PFSK-1 (cell line): ENCODE measurements around the gene PRLH.

ENCODE experiments used
- FOXP2 ChIP-seq: optimal IDR thresholded peaks from 2 replicates; pipeline ENCODE3; 2011; ENCODE audit warnings: borderline replicate concordance, control low read depth, inconsistent platforms; ENCODE audit not compliant: insufficient read depth; ENCODE audit errors: extremely low read length, extremely low read depth
- POLR2AphosphoS5 ChIP-seq: IDR thresholded peaks from 2 replicates; pipeline ENCODE4 v1.6.1; 2012; ENCODE audit warnings: low read depth, mild to moderate bottlenecking, control low read depth, low read length, moderate library complexity
- REST ChIP-seq, 2 experiments: IDR thresholded peaks; 2 replicates each; pipeline versions ENCODE4 v1.6.1 to v1.8.0; 2011 to 2012; ENCODE audit warnings: low read depth in 2 of 2, low read length in 2 of 2, control low read depth in 1 of 2, inconsistent platforms in 1 of 2, mild to moderate bottlenecking in 1 of 2, moderate library complexity in 1 of 2; ENCODE audit not compliant: insufficient read depth in 1 of 2
- SIN3A ChIP-seq: IDR thresholded peaks from 2 replicates; pipeline ENCODE4 v1.6.1; 2012; ENCODE audit warnings: mild to moderate bottlenecking, low read length, moderate library complexity, borderline replicate concordance; ENCODE audit not compliant: insufficient read depth
- TAF1 ChIP-seq: IDR thresholded peaks from 2 replicates; pipeline ENCODE4 v1.6.1; 2012; ENCODE audit warnings: low read length, control low read depth, borderline replicate concordance; ENCODE audit not compliant: insufficient read depth

GRCh38 chr2:237538901-237539300 is 27.5 kb upstream of the PRLH start:
- no peak for TF ChIP-seq POLR2AphosphoS5
- no peak for TF ChIP-seq TAF1
- no peak for TF ChIP-seq FOXP2
- TF ChIP-seq SIN3A, result no peak
- no peak for TF ChIP-seq REST (IDR thresholded peaks at IDR 0.05; ENCODE audit: insufficient read depth in 1 of 2, low read depth in 2 of 2, low read length in 2 of 2)
